Muscle of back (tissue), 10 donors: ENCODE results near the gene ST6GALNAC3. TPM values are rescaled to one million over a fixed set of nuclear protein-coding genes. Genes with fewer than 3 reads are reported as not detected.

Experiments used
- polyA plus RNA-seq, 10 donors: library from polyadenylated mRNA; unstranded; fragments of 120-200 nt; gene quantifications; one replicate each; pipeline ENCODE4 v1.2.1, GENCODE V29; 2013; ENCODE audit not compliant: insufficient read length in 10 of 10

Gene ST6GALNAC3
- polyA plus RNA-seq, 10 donors, result 5.0 to 11.0 (median 8.0) TPM

Other genes starting within 250 kb of the ST6GALNAC3 start
- not detected for gene ASB17, start 142.3 kb upstream of the ST6GALNAC3 start, polyA plus RNA-seq